Stomach (tissue), 9 donors: ENCODE measurements around the gene MED12L. TPM values are rescaled to one million over a fixed set of nuclear protein-coding genes. Genes with fewer than 3 reads are reported as not detected.

Source experiments
- DNase-seq, 2 donors: peaks; one replicate each; pipeline versions ENCODE4 v3.0.0 to v3.0.0-alpha.2; 2013 to 2019
- H3K27ac ChIP-seq, 5 donors: fragments of 200-600 bp in 4 of 5; sonication (generic) in 4 of 5; one replicate each; pipeline ENCODE4 v1.5.1; 2013 to 2019; ENCODE audit warnings: mild to moderate bottlenecking in 1 of 5, moderate library complexity in 1 of 5
- H3K27me3 ChIP-seq, 3 donors: fragments of 200-600 bp; sonication (generic); one replicate each; pipeline ENCODE4 v1.5.1; 2017 to 2019; ENCODE audit warnings: mixed run types in 1 of 3
- H3K36me3 ChIP-seq, 4 donors: fragments of 200-600 bp; sonication (generic); 1 replicate in 3 of 4; 2 replicates in 1 of 4; pipeline ENCODE4 v1.5.1; 2016 to 2019
- H3K4me1 ChIP-seq, 4 donors: fragments of 200-600 bp; sonication (generic); one replicate each; pipeline ENCODE4 v1.5.1; 2016 to 2019
- H3K4me3 ChIP-seq, 4 donors: fragments of 200-600 bp; sonication (generic) in 3 of 4; one replicate each; pipeline ENCODE4 v1.5.1; 2016 to 2019; ENCODE audit warnings: mild to moderate bottlenecking in 1 of 4
- H3K9me3 ChIP-seq, 4 donors: fragments of 200-600 bp; sonication (generic); one replicate each; pipeline ENCODE4 v1.5.1; 2016 to 2019
- CTCF ChIP-seq, 7 experiments: fragments of 450-650 bp in 4 of 7; fragments of 200-600 bp in 3 of 7; sonication (generic) in 3 of 7; IDR thresholded peaks; one replicate each; pipeline ENCODE4 v1.5.1; 2016 to 2019; ENCODE audit warnings: antibody characterized with exemption in 7 of 7, control low read depth in 2 of 7, mild to moderate bottlenecking in 1 of 7
- EP300 ChIP-seq: sonication (generic); formaldehyde crosslinking; IDR thresholded peaks from one replicate; pipeline ENCODE4 v1.6.1; 2017; ENCODE audit warnings: antibody characterized with exemption
- POLR2A ChIP-seq, 4 donors: fragments of 450-650 bp; IDR thresholded peaks; one replicate each; pipeline ENCODE4 v1.6.1; 2016; ENCODE audit warnings: antibody characterized with exemption in 4 of 4, control low read depth in 2 of 4, mild to moderate bottlenecking in 1 of 4, moderate library complexity in 1 of 4
- POLR2AphosphoS5 ChIP-seq, 3 donors: sonication (generic); formaldehyde crosslinking; IDR thresholded peaks; one replicate each; pipeline ENCODE4 v1.6.1; 2016; ENCODE audit warnings: antibody characterized with exemption in 3 of 3
- WGBS, 5 donors: extraction: QIAGEN DNeasy Blood & Tissue Kit in 3 of 5; methylation state at CpG; one replicate each; pipeline versions ENCODE4 v1.1.5 to v1.1.7; 2013 to 2018; 5-methylcytosine and 5-hydroxymethylcytosine counted together
- intact Hi-C: fragments of 100-400 bp; cut with DNase I; formaldehyde crosslinking; loops from one replicate; pipeline ENCODE4 v1.15.1; 2023; ENCODE audit warnings: low total_unique reads
- polyA plus RNA-seq, 3 donors: library from polyadenylated mRNA; stranded (reverse); fragments of 200-250 nt; gene quantifications; one replicate each; pipeline ENCODE4 v1.2.3, GENCODE V29; 2013
- total RNA-seq, 5 donors: library from RNA; depleted of rRNA; stranded (reverse); fragments of >200 nt; gene quantifications; one replicate each; pipeline versions ENCODE4 v1.1.0 to v1.2.3, GENCODE V29; 2014 to 2016
- donor health status: healthy with polysubstance abuse.
- donor health status: Bipolar disorder and iron deficiency.
- donor health status: healthy.

Gene MED12L
- total and polyA plus RNA-seq, 8 donors = 0.06 to 2.9 (median 0.36) TPM; not detected in 2

- no peak for TF ChIP-seq POLR2AphosphoS5 (IDR thresholded peaks at IDR 0.05)
- no peak for TF ChIP-seq EP300
- TF ChIP-seq POLR2A (IDR thresholded peaks at IDR 0.05) = no peak
- TF ChIP-seq CTCF (IDR thresholded peaks at IDR 0.05) = no peak
- intact Hi-C loops = no loop called here
- DNase-seq = no peak
- 89 to 96% (median 91%) methylated on average over 6 of the region's 6 CpGs for WGBS, 5 donors
- Histone ChIP-seq H3K27ac (no peak overlapping the region), H3K27me3 (no peaks in the 10 kb centered on the region), H3K4me1 (peaks cover 7 to 15% (median 10%) of the 10 kb centered on the region in 4 donors), H3K4me3 (no peak overlapping the region), H3K9me3 (no peaks in the 10 kb centered on the region), H3K36me3 (no peaks in the 10 kb centered on the region)
These were observed 220.8 kb downstream of the MED12L start for GRCh38 chr3:151306168-151306810.

GRCh38 chr3:151307131-151307530 is 221.7 kb downstream of the MED12L start:
- intact Hi-C loops = no loop called here
- no peak overlapping the region for H3K4me3 ChIP-seq
- H3K27ac ChIP-seq = no peak overlapping the region
- no peaks in the 10 kb centered on the region for H3K9me3 ChIP-seq
- no peak for DNase-seq
- TF ChIP-seq CTCF (IDR thresholded peaks at IDR 0.05) (no peak), POLR2AphosphoS5 (IDR thresholded peaks at IDR 0.05) (no peak), POLR2A (IDR thresholded peaks at IDR 0.05) (no peak), EP300 (no peak)
- no peaks in the 10 kb centered on the region for H3K27me3 ChIP-seq
- no peaks in the 10 kb centered on the region for H3K36me3 ChIP-seq
- H3K4me1 ChIP-seq = peaks cover 7 to 15% (median 10%) of the 10 kb centered on the region in 4 donors

- Histone ChIP-seq H3K4me1 (peaks cover 7 to 15% (median 10%) of the 10 kb centered on the region in 4 donors), H3K27ac (no peak overlapping the region), H3K36me3 (no peaks in the 10 kb centered on the region), H3K4me3 (no peak overlapping the region), H3K9me3 (no peaks in the 10 kb centered on the region), H3K27me3 (no peaks in the 10 kb centered on the region)
- TF ChIP-seq CTCF (IDR thresholded peaks at IDR 0.05) = no peak
- no peak for TF ChIP-seq POLR2A (IDR thresholded peaks at IDR 0.05)
- TF ChIP-seq EP300 = no peak
- no peak for TF ChIP-seq POLR2AphosphoS5 (IDR thresholded peaks at IDR 0.05)
- intact Hi-C loops = no loop called here
- 89 to 97% (median 90%) methylated on average over 1 of the region's 1 CpG for WGBS, 5 donors
- no peak for DNase-seq
These were observed 222.4 kb downstream of the MED12L start for GRCh38 chr3:151307583-151308488.

- no peaks in the 10 kb centered on the region for H3K9me3 ChIP-seq
- peaks cover 7 to 12% (median 9%) of the 10 kb centered on the region in 4 donors for H3K4me1 ChIP-seq
- 93 to 100% (median 98%) methylated on average over 2 of the region's 2 CpGs for WGBS, 5 donors
- H3K27me3 ChIP-seq = no peaks in the 10 kb centered on the region
- no peak overlapping the region for H3K27ac ChIP-seq
- no peaks in the 10 kb centered on the region for H3K36me3 ChIP-seq
- TF ChIP-seq EP300 (no peak), CTCF (IDR thresholded peaks at IDR 0.05) (no peak), POLR2A (IDR thresholded peaks at IDR 0.05) (no peak), POLR2AphosphoS5 (IDR thresholded peaks at IDR 0.05) (no peak)
- DNase-seq = no peak
- intact Hi-C loops = no loop called here
- H3K4me3 ChIP-seq = no peak overlapping the region
These were observed 224.1 kb downstream of the MED12L start for GRCh38 chr3:151309566-151309965.
